Neural progenitor cell (in vitro differentiated cells): ENCODE data around the gene SOBP. TPM values are rescaled to one million over a fixed set of nuclear protein-coding genes. Genes with fewer than 3 reads are reported as not detected.

Source experiments
- DNase-seq: peaks from one replicate; pipeline ENCODE4 v3.0.0-alpha.2; 2016; ENCODE audit warnings: low spot score
- H2AFZ ChIP-seq: fragments of 200-600 bp; sonication (generic); replicated peaks from 2 replicates; pipeline ENCODE4 v1.6.1; 2016; ENCODE audit warnings: antibody characterized with exemption
- H3F3A ChIP-seq: fragments of 200-600 bp; sonication (generic); 2 replicates; pipeline ENCODE4 v1.6.1; 2016; ENCODE audit warnings: antibody characterized with exemption, low read depth
- H3K27ac ChIP-seq: fragments of 200-600 bp; sonication (generic); 2 replicates; pipeline ENCODE4 v1.5.1; 2016; ENCODE audit warnings: mild to moderate bottlenecking
- H3K27me3 ChIP-seq: fragments of 200-600 bp; sonication (generic); 2 replicates; pipeline ENCODE4 v1.6.1; 2016; ENCODE audit warnings: mild to moderate bottlenecking, moderate library complexity
- H3K36me3 ChIP-seq: fragments of 200-600 bp; sonication (generic); 2 replicates; pipeline ENCODE4 v1.5.1; 2016
- H3K4me1 ChIP-seq: fragments of 200-600 bp; sonication (generic); 2 replicates; pipeline ENCODE4 v1.6.1; 2016; ENCODE audit warnings: mixed run types
- H3K4me2 ChIP-seq: fragments of 200-600 bp; sonication (generic); 2 replicates; pipeline ENCODE4 v1.6.1; 2016
- H3K4me3 ChIP-seq: fragments of 200-600 bp; sonication (generic); 2 replicates; pipeline ENCODE4 v1.5.1; 2016
- H3K79me2 ChIP-seq: fragments of 200-600 bp; sonication (generic); 2 replicates; pipeline ENCODE4 v1.6.1; 2016; ENCODE audit warnings: low read depth
- H3K9ac ChIP-seq: fragments of 200-600 bp; sonication (generic); 2 replicates; pipeline ENCODE4 v1.6.1; 2016
- H3K9me3 ChIP-seq: fragments of 200-600 bp; sonication (generic); 2 replicates; pipeline ENCODE4 v1.5.1; 2016; ENCODE audit warnings: low read depth
- H4K20me1 ChIP-seq: fragments of 200-600 bp; sonication (generic); 2 replicates; pipeline ENCODE4 v1.6.1; 2016; ENCODE audit warnings: low read depth
- H3K27ac Mint-ChIP-seq: 3 replicates; pipeline ENCODE4 v1.8.0; 2021; ENCODE audit warnings: mixed read lengths
- H3K27me3 Mint-ChIP-seq: 2 replicates; pipeline ENCODE4 v1.8.0; 2022; ENCODE audit warnings: low read depth, mild to moderate bottlenecking, inconsistent platforms, moderate library complexity, mixed read lengths; ENCODE audit not compliant: insufficient read depth
- H3K36me3 Mint-ChIP-seq: 3 replicates; pipeline ENCODE4 v1.8.0; 2021; ENCODE audit warnings: mixed read lengths
- H3K4me1 Mint-ChIP-seq: 3 replicates; pipeline ENCODE4 v1.8.0; 2021; ENCODE audit warnings: mixed read lengths
- H3K4me3 Mint-ChIP-seq: 3 replicates; pipeline ENCODE4 v1.8.0; 2021; ENCODE audit warnings: mild to moderate bottlenecking, moderate library complexity, mixed read lengths
- H3K9me3 Mint-ChIP-seq: 3 replicates; pipeline ENCODE4 v1.8.0; 2020; ENCODE audit warnings: mixed read lengths
- EZH2 ChIP-seq: fragments of 200-600 bp; sonication (generic); IDR thresholded peaks from 2 replicates; pipeline ENCODE4 v1.6.1; 2017; ENCODE audit warnings: antibody characterized with exemption, mild to moderate bottlenecking, moderate library complexity
- EZH2phosphoT487 ChIP-seq: fragments of 200-600 bp; sonication (generic); IDR thresholded peaks from 2 replicates; pipeline ENCODE4 v1.6.1; 2017; ENCODE audit warnings: antibody characterized with exemption
- total RNA-seq: library from RNA; depleted of rRNA; stranded (reverse); fragments of >200 nt; gene quantifications from 2 replicates; pipeline ENCODE4 v1.2.3, GENCODE V29; 2015; ENCODE audit warnings: low replicate concordance
- TF ChIP-seq, protein P1 (sequence below): fragments of 200-600 bp; sonication (generic); IDR thresholded peaks from 2 replicates; pipeline ENCODE4 v1.5.1; 2017; ENCODE audit warnings: antibody characterized with exemption, mild to moderate bottlenecking

The SOBP gene
- total RNA-seq, 1 donor from 2014 or later: 12.6 TPM

DNA sequence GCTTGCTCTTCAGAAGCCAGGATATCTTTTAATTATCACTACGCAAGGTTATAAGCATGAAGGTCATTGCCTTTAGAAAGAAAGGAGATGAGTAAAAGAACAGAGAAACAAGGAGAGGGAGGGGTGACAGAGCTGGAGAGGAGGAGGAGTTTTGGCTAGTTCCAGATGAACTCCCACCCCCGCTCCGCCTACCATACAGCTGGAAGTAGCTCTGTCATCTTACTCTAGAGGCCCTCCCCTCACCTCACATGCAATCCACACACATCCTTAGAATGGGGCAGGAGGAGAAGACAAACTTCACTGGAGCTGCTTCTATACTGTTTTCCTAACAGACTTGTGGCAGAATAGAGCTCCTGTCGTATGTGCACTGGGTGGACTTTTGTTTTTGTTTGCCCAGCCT is 189.5 kb downstream of the SOBP start:
- peaks cover 2% of the 10 kb centered on the region for H3K27me3 Mint-ChIP-seq
- Histone ChIP-seq H3K27ac (no peak overlapping the region), H3K4me3 (no peak overlapping the region), H3K36me3 (no peaks in the 10 kb centered on the region), H3K27me3 (peaks cover 10% of the 10 kb centered on the region), H3K4me1 (no peaks in the 10 kb centered on the region), H2AFZ (no peak overlapping the region), H4K20me1 (no peaks in the 10 kb centered on the region), H3K9ac (no peak overlapping the region), H3F3A (no peaks in the 10 kb centered on the region), H3K79me2 (no peaks in the 10 kb centered on the region), H3K9me3 (no peaks in the 10 kb centered on the region), H3K4me2 (no peak overlapping the region)
- H3K4me1 Mint-ChIP-seq: peaks cover 12% of the 10 kb centered on the region
- TF ChIP-seq, protein P1, sequence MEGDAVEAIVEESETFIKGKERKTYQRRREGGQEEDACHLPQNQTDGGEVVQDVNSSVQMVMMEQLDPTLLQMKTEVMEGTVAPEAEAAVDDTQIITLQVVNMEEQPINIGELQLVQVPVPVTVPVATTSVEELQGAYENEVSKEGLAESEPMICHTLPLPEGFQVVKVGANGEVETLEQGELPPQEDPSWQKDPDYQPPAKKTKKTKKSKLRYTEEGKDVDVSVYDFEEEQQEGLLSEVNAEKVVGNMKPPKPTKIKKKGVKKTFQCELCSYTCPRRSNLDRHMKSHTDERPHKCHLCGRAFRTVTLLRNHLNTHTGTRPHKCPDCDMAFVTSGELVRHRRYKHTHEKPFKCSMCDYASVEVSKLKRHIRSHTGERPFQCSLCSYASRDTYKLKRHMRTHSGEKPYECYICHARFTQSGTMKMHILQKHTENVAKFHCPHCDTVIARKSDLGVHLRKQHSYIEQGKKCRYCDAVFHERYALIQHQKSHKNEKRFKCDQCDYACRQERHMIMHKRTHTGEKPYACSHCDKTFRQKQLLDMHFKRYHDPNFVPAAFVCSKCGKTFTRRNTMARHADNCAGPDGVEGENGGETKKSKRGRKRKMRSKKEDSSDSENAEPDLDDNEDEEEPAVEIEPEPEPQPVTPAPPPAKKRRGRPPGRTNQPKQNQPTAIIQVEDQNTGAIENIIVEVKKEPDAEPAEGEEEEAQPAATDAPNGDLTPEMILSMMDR: no peak
- TF ChIP-seq EZH2phosphoT487 (no peak), EZH2 (no peak)
- H3K36me3 Mint-ChIP-seq: no peaks in the 10 kb centered on the region
- H3K9me3 Mint-ChIP-seq: peaks cover 12% of the 10 kb centered on the region
- H3K4me3 Mint-ChIP-seq: no peak overlapping the region
- no peak overlapping the region for H3K27ac Mint-ChIP-seq
- no peak for DNase-seq

DNA sequence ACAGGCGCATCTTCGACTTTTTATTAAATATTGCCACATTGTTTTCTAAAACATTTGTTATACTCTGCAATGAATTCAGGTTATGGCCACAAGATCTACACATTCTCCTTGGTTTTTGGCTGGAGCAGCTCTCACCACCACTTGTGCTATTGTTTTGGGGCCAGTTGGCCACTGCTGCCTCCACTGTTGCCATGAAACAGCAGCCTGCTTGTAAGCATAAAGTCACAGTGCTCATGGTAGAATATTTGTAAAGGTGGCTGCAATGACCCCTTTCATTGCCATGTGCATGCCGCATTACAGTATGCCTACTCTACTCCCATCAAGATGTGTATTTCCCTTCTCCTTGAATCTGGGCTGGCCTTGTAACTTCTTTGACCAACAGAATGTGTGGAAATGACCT is 192.8 kb downstream of the SOBP start:
- Mint-ChIP-seq H3K27me3 (peaks cover 2% of the 10 kb centered on the region), H3K9me3 (peaks cover 23% of the 10 kb centered on the region), H3K4me3 (no peak overlapping the region), H3K27ac (no peak overlapping the region), H3K4me1 (peaks cover 5% of the 10 kb centered on the region), H3K36me3 (no peaks in the 10 kb centered on the region)
- no peak for DNase-seq
- H3K4me1 ChIP-seq: no peaks in the 10 kb centered on the region
- no peak overlapping the region for H3K27ac ChIP-seq
- no peak overlapping the region for H2AFZ ChIP-seq
- H3F3A ChIP-seq: no peaks in the 10 kb centered on the region
- H3K9ac ChIP-seq: no peak overlapping the region
- no peaks in the 10 kb centered on the region for H4K20me1 ChIP-seq
- H3K9me3 ChIP-seq: no peaks in the 10 kb centered on the region
- no peaks in the 10 kb centered on the region for H3K36me3 ChIP-seq
- H3K4me2 ChIP-seq: no peak overlapping the region
- H3K4me3 ChIP-seq: no peak overlapping the region
- TF ChIP-seq, protein P1: no peak
- TF ChIP-seq EZH2: no peak
- TF ChIP-seq EZH2phosphoT487: no peak
- no peaks in the 10 kb centered on the region for H3K27me3 ChIP-seq
- no peaks in the 10 kb centered on the region for H3K79me2 ChIP-seq

DNA sequence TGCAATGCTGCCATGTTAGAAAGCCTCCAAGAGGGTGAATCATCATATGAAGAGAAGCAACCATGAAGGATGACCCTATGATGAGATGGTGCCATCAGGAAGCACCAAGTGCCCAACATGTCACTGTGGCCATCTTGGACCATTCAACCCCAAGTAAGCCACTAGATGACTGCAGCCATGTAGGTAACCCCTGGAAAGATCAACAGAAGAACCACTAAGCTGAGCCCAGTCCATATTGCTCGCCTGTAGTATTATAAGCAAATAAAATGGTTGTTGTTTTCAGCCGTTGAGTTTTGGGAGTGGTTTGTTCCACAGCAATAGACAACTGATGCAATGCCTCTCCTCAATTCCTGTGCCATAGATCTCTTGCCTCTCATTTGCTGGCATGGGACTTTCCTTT is 193.3 kb downstream of the SOBP start:
- Mint-ChIP-seq H3K27ac (no peak overlapping the region), H3K27me3 (no peaks in the 10 kb centered on the region), H3K36me3 (no peaks in the 10 kb centered on the region), H3K4me1 (peaks cover 5% of the 10 kb centered on the region), H3K9me3 (peaks cover 23% of the 10 kb centered on the region), H3K4me3 (no peak overlapping the region)
- DNase-seq: no peak
- Histone ChIP-seq H3K36me3 (no peaks in the 10 kb centered on the region), H3K27ac (no peak overlapping the region), H3K27me3 (no peaks in the 10 kb centered on the region), H3F3A (no peaks in the 10 kb centered on the region), H3K9me3 (no peaks in the 10 kb centered on the region), H3K4me1 (no peaks in the 10 kb centered on the region), H3K9ac (no peak overlapping the region), H3K79me2 (no peaks in the 10 kb centered on the region), H4K20me1 (no peaks in the 10 kb centered on the region), H3K4me3 (no peak overlapping the region), H3K4me2 (no peak overlapping the region), H2AFZ (no peak overlapping the region)
- TF ChIP-seq, protein P1: no peak
- TF ChIP-seq EZH2: no peak
- no peak for TF ChIP-seq EZH2phosphoT487
